GM13977 (cell line): ENCODE results near the gene VSIR.
A peak's percentile ranks its signal among the peaks of the same experiment; 100 is the strongest.

Source experiments
- DNase-seq: peaks from one replicate; pipeline ENCODE4 v3.0.0; 2012; ENCODE audit warnings: low spot score
- CTCF ChIP-seq: IDR thresholded peaks from 2 replicates; pipeline ENCODE4 v1.5.1; 2012; ENCODE audit warnings: mild to moderate bottlenecking, control low read depth; ENCODE audit not compliant: insufficient read depth; ENCODE audit errors: extremely low read depth, missing control alignments
- in situ Hi-C: fragments of 300-500 bp; cut with MboI; formaldehyde crosslinking; loops from one replicate; pipeline ENCODE4 v1.12.0; 2022; ENCODE audit warnings: low sequenced_read_pairs, low pct_unique_long_range_greater_than_20kb, mixed read lengths, inconsistent platforms; ENCODE audit not compliant: unreplicated experiment

Gene VSIR

GRCh38 chr10:71806704-71807556 lies 33.6 kb upstream of the VSIR start:
- TF ChIP-seq CTCF, result no peak
- in situ Hi-C loops, result no loop called here

GRCh38 chr10:71805776-71806703 lies 32.7 kb upstream of the VSIR start:
- TF ChIP-seq CTCF, result no peak
- no peak for DNase-seq
- in situ Hi-C loops, result no loop called here

More at GRCh38 chr10:71806704-71807556, 33.6 kb upstream of the VSIR start:
- no peak for DNase-seq

- no peak for DNase-seq
- no peak for TF ChIP-seq CTCF
Measured at GRCh38 chr10:71804077-71804476, 30.8 kb upstream of the VSIR start.

GRCh38 chr10:71802715-71803488 lies 29.6 kb upstream of the VSIR start:
- in situ Hi-C loops, result no loop called here
- no peak for TF ChIP-seq CTCF
- DNase-seq, result no peak

More at GRCh38 chr10:71804077-71804476, 30.8 kb upstream of the VSIR start:
- in situ Hi-C loops, result no loop called here

GRCh38 chr10:71802235-71802634 lies 28.9 kb upstream of the VSIR start:
- DNase-seq, result no peak
- no peak for TF ChIP-seq CTCF
- in situ Hi-C loops, result no loop called here

GRCh38 chr10:71801361-71801760 lies 28.0 kb upstream of the VSIR start:
- in situ Hi-C loops, result no loop called here
- TF ChIP-seq CTCF, result no peak
- peak; percentile 78 for DNase-seq
